Trophoblast cell (in vitro differentiated cells and primary cell): ENCODE data around the gene LRRC25.
"Not testable (repeated sequence)": the region's sequence is repeated elsewhere in the genome, so short reads cannot be mapped to it uniquely, and the experiment has no call there.

Source experiments
- DNase-seq, 2 donors: peaks; one replicate each; pipeline ENCODE4 v3.0.0-alpha.2; 2016
- H2AFZ ChIP-seq: 2 replicates; pipeline ENCODE4 v1.6.1; 2013; ENCODE audit warnings: low read length, moderate library complexity, mild to moderate bottlenecking; ENCODE audit not compliant: insufficient read depth, poor library complexity
- H2AK5ac ChIP-seq: 2 replicates; pipeline ENCODE4 v1.6.1; 2013; ENCODE audit warnings: mild to moderate bottlenecking, low read length
- H2BK120ac ChIP-seq: 2 replicates; pipeline ENCODE4 v1.6.1; 2013; ENCODE audit warnings: low read length, mild to moderate bottlenecking, moderate library complexity; ENCODE audit not compliant: insufficient read depth, poor library complexity
- H2BK12ac ChIP-seq: 2 replicates; pipeline ENCODE4 v1.6.1; 2013; ENCODE audit warnings: mild to moderate bottlenecking, low read length, moderate library complexity
- H2BK5ac ChIP-seq: 2 replicates; pipeline ENCODE4 v1.6.1; 2013; ENCODE audit warnings: low read length, low read depth, moderate library complexity, mild to moderate bottlenecking; ENCODE audit not compliant: poor library complexity
- H3K14ac ChIP-seq: 2 replicates; pipeline ENCODE4 v1.6.1; 2013; ENCODE audit warnings: mild to moderate bottlenecking, low read length
- H3K18ac ChIP-seq: 2 replicates; pipeline ENCODE4 v1.6.1; 2013; ENCODE audit warnings: mild to moderate bottlenecking, low read length
- H3K23ac ChIP-seq: 2 replicates; pipeline ENCODE4 v1.6.1; 2013; ENCODE audit warnings: low read length
- H3K27ac ChIP-seq: 2 replicates; pipeline ENCODE4 v1.5.1; 2013; ENCODE audit warnings: low read depth, mild to moderate bottlenecking, inconsistent platforms, low read length, moderate library complexity
- H3K27me3 ChIP-seq: 2 replicates; pipeline ENCODE4 v1.6.1; 2013; ENCODE audit warnings: inconsistent platforms, mild to moderate bottlenecking, low read length, moderate library complexity; ENCODE audit not compliant: insufficient read depth
- H3K36me3 ChIP-seq, 2 experiments: 1 replicate in 1 of 2; 2 replicates in 1 of 2; pipeline ENCODE4 v1.6.1; 2013; ENCODE audit warnings: low read length in 2 of 2, mild to moderate bottlenecking in 2 of 2, moderate library complexity in 1 of 2; ENCODE audit not compliant: insufficient read depth in 2 of 2, control insufficient read depth in 1 of 2
- H3K4ac ChIP-seq: 2 replicates; pipeline ENCODE4 v1.6.1; 2013; ENCODE audit warnings: low read depth, mild to moderate bottlenecking, low read length, moderate library complexity
- H3K4me1 ChIP-seq, 2 experiments: 1 replicate in 1 of 2; 2 replicates in 1 of 2; pipeline ENCODE4 v1.6.1; 2013; ENCODE audit warnings: low read length in 2 of 2, mild to moderate bottlenecking in 2 of 2, moderate library complexity in 1 of 2; ENCODE audit not compliant: insufficient read depth in 2 of 2, control insufficient read depth in 1 of 2
- H3K4me2 ChIP-seq: 2 replicates; pipeline ENCODE4 v1.6.1; 2013; ENCODE audit warnings: inconsistent platforms, mild to moderate bottlenecking, low read length, moderate library complexity
- H3K4me3 ChIP-seq: 2 replicates; pipeline ENCODE4 v1.5.1; 2013; ENCODE audit warnings: mild to moderate bottlenecking, low read depth, low read length, inconsistent platforms
- H3K79me1 ChIP-seq: one replicate; pipeline ENCODE4 v1.6.1; 2013; ENCODE audit warnings: low read length
- H3K79me2 ChIP-seq: 2 replicates; pipeline ENCODE4 v1.6.1; 2013; ENCODE audit warnings: low read length, mild to moderate bottlenecking; ENCODE audit not compliant: control insufficient read depth, insufficient read depth, poor library complexity
- H3K9ac ChIP-seq: 2 replicates; pipeline ENCODE4 v1.6.1; 2013; ENCODE audit warnings: mild to moderate bottlenecking, low read length
- H3K9me3 ChIP-seq: 2 replicates; pipeline ENCODE4 v1.6.1; 2013; ENCODE audit warnings: low read depth, mild to moderate bottlenecking, control low read depth, inconsistent platforms, low read length; ENCODE audit not compliant: insufficient read depth
- H4K12ac ChIP-seq: 2 replicates; pipeline ENCODE4 v1.6.1; 2013; ENCODE audit warnings: low read depth, mild to moderate bottlenecking, low read length, moderate library complexity
- H4K8ac ChIP-seq: 2 replicates; pipeline ENCODE4 v1.6.1; 2013; ENCODE audit warnings: low read depth, mild to moderate bottlenecking, low read length, moderate library complexity
- H4K91ac ChIP-seq: one replicate; pipeline ENCODE4 v1.6.1; 2013; ENCODE audit warnings: low read depth, mild to moderate bottlenecking, low read length, moderate library complexity
- WGBS: extraction: QIAGEN DNeasy Blood & Tissue Kit; methylation state at CpG from one replicate; pipeline ENCODE4 v1.1.7; 2013; ENCODE audit warnings: missing lambda C conversion rate; ENCODE audit not compliant: insufficient read length, insufficient coverage; ENCODE audit errors: extremely low coverage; 5-methylcytosine and 5-hydroxymethylcytosine counted together

The LRRC25 gene

DNA sequence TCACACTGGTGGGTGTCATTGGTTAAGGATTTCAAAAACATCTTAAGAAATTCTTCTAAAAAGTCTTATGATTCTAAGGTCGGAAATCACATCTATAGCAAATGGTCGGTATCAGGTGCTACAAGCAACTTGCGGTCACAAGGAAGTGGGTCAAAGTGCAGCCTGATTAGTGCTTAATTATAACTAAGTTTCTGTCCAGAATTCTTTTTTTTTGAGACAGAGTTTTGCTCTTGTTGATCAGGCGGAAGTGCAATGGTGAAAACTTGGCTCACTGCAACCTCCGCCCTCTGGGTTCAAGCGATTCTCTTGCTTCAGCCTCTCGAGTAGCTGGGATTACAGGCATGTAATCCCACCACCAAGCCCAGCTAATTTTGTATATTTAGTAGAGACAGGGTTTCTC, 12.6 kb downstream of the LRRC25 start:
- Histone ChIP-seq H3K4me2 (no peak overlapping the region), H2BK12ac (no peak overlapping the region)

GRCh38 chr19:18383622-18384021, 13.8 kb downstream of the LRRC25 start:
- Histone ChIP-seq H3K79me1 (peaks cover 23% of the 10 kb centered on the region), H3K4me1 (peaks cover 22 to 29% of the 10 kb centered on the region in 2 experiments)
- not testable (repeated sequence) for H3K4me2 ChIP-seq, H3K27me3 ChIP-seq, H3K4me3 ChIP-seq, H4K8ac ChIP-seq, H3K36me3 ChIP-seq, H4K12ac ChIP-seq, H2BK12ac ChIP-seq, H2AFZ ChIP-seq, H3K23ac ChIP-seq, H2AK5ac ChIP-seq, H2BK120ac ChIP-seq, H3K4ac ChIP-seq, H4K91ac ChIP-seq, H3K14ac ChIP-seq, H3K9me3 ChIP-seq, H3K79me2 ChIP-seq, H3K9ac ChIP-seq, H2BK5ac ChIP-seq, H3K18ac ChIP-seq, H3K27ac ChIP-seq
- peak; percentile 54 to 57 for DNase-seq
- no CpG with 5 or more reads among the region's 11 CpGs for WGBS

More for the DNA sequence above, 12.6 kb downstream of the LRRC25 start:
- H3K79me1 ChIP-seq = peaks cover 20% of the 10 kb centered on the region
- peaks cover 22 to 26% of the 10 kb centered on the region in 2 experiments for H3K4me1 ChIP-seq
- peaks cover 3% of the 10 kb centered on the region for H3K79me2 ChIP-seq
- peaks cover 3% of the 10 kb centered on the region for H3K27me3 ChIP-seq
- no peak overlapping the region for H3K9ac ChIP-seq
- peaks cover 2% of the 10 kb centered on the region for H3K9me3 ChIP-seq
- no peak overlapping the region for H2BK120ac ChIP-seq
- no peak overlapping the region for H4K8ac ChIP-seq
- no peak overlapping the region for H3K14ac ChIP-seq
- H3K27ac ChIP-seq = no peak overlapping the region
- H3K36me3 ChIP-seq = peaks cover 0 to 5% of the 10 kb centered on the region in 2 experiments
- no peak overlapping the region for H3K4ac ChIP-seq
- H4K12ac ChIP-seq = no peak overlapping the region
- no peak overlapping the region for H4K91ac ChIP-seq
- no peak overlapping the region for H2AFZ ChIP-seq
- H3K18ac ChIP-seq = no peak overlapping the region
- DNase-seq = peak in 1 of 2 donors; percentile 53
- WGBS = no CpG with 5 or more reads among the region's 7 CpGs
- no peak overlapping the region for H3K4me3 ChIP-seq
- no peak overlapping the region for H2BK5ac ChIP-seq
- H3K23ac ChIP-seq = no peak overlapping the region
- no peak overlapping the region for H2AK5ac ChIP-seq

DNA sequence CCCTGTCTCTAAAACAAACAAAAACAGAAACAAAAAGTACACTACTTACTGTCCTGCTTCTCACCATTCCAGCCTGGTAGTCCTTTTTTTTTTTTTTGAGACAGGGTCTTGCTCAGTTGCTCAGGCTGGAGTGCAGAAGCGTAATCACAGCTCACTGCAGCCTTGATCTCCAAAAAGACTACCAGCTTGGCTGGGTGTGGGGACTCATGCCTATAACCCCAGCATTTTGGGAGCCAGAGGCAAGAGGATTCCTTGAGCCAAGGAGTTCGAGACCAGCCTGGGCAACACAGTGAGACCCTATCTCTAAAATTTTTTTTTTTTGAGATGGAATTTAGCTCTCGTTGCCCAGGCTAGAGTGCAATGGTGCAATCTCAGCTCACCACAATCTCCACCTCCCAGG, 16.6 kb downstream of the LRRC25 start:
- Histone ChIP-seq H3K4me3 (no peak overlapping the region), H4K91ac (peak overlapping the region; percentile 75), H3K18ac (no peak overlapping the region), H3K14ac (no peak overlapping the region), H3K27ac (no peak overlapping the region), H3K36me3 (no peaks in the 10 kb centered on the region), H3K4me1 (peaks cover 18 to 23% of the 10 kb centered on the region in 2 experiments), H3K79me1 (peaks cover 22% of the 10 kb centered on the region), H2BK12ac (peak overlapping the region; percentile 54), H3K4me2 (no peak overlapping the region), H3K4ac (no peak overlapping the region), H2BK120ac (peak overlapping the region; percentile 30), H3K79me2 (peaks cover 2% of the 10 kb centered on the region), H4K12ac (no peak overlapping the region), H3K9me3 (no peaks in the 10 kb centered on the region), H3K23ac (no peak overlapping the region), H2BK5ac (no peak overlapping the region), H2AFZ (no peak overlapping the region), H4K8ac (no peak overlapping the region), H3K27me3 (no peaks in the 10 kb centered on the region), H2AK5ac (peak overlapping the region; percentile 68), H3K9ac (no peak overlapping the region)
- no CpG with 5 or more reads among the region's 3 CpGs for WGBS
- no peak for DNase-seq

- peak; percentile 69 to 87 for DNase-seq
- Histone ChIP-seq H3K36me3 (no peaks in the 10 kb centered on the region), H3K9me3 (no peaks in the 10 kb centered on the region), H4K91ac (peak overlapping the region; percentile 75), H3K9ac (no peak overlapping the region), H3K79me2 (peaks cover 2% of the 10 kb centered on the region), H4K12ac (no peak overlapping the region), H3K14ac (peak overlapping the region; percentile 11), H2AK5ac (peak overlapping the region; percentile 5), H3K23ac (no peak overlapping the region), H3K4ac (no peak overlapping the region), H3K4me2 (no peak overlapping the region), H3K27ac (peak overlapping the region; percentile 35), H2BK120ac (peak overlapping the region; percentile 72), H3K79me1 (peaks cover 18% of the 10 kb centered on the region), H4K8ac (peak overlapping the region; percentile 13), H2BK5ac (peak overlapping the region; percentile 4), H3K27me3 (no peaks in the 10 kb centered on the region), H2BK12ac (peak overlapping the region; percentile 19), H3K4me1 (peaks cover 15 to 17% of the 10 kb centered on the region in 2 experiments), H3K4me3 (no peak overlapping the region), H2AFZ (no peak overlapping the region), H3K18ac (no peak overlapping the region)
- no CpG with 5 or more reads among the region's 22 CpGs for WGBS
These were observed 17.3 kb downstream of the LRRC25 start for GRCh38 chr19:18379803-18380747.
